KMS-11 (cell line): ENCODE measurements around the gene ADGRD2.

ENCODE experiments used
- H2AFZ ChIP-seq: fragments of 200-600 bp; sonication (generic); 2 replicates; pipeline ENCODE4 v1.6.1; 2016; ENCODE audit warnings: antibody characterized with exemption, mixed run types, low read depth
- H3K27ac ChIP-seq: fragments of 200-600 bp; sonication (generic); 2 replicates; pipeline ENCODE4 v1.6.1; 2016; ENCODE audit warnings: mild to moderate bottlenecking, mixed run types
- H3K27me3 ChIP-seq: fragments of 200-600 bp; sonication (generic); 2 replicates; pipeline ENCODE4 v1.6.1; 2017; ENCODE audit warnings: mild to moderate bottlenecking, low read depth, mixed run types, moderate library complexity; ENCODE audit not compliant: insufficient read depth
- H3K36me3 ChIP-seq: fragments of 200-600 bp; sonication (generic); 2 replicates; pipeline ENCODE4 v1.6.1; 2017; ENCODE audit warnings: mild to moderate bottlenecking, mixed run types; ENCODE audit not compliant: insufficient read depth
- H3K4me1 ChIP-seq: fragments of 200-600 bp; sonication (generic); 2 replicates; pipeline ENCODE4 v1.6.1; 2016; ENCODE audit warnings: mild to moderate bottlenecking, low read depth, mixed run types; ENCODE audit not compliant: poor library complexity, severe bottlenecking
- H3K4me2 ChIP-seq: fragments of 200-600 bp; sonication (generic); 2 replicates; pipeline ENCODE4 v1.7.0; 2016; ENCODE audit warnings: mild to moderate bottlenecking, mixed run types
- H3K4me3 ChIP-seq: fragments of 200-600 bp; sonication (generic); IDR thresholded peaks from 2 replicates; pipeline ENCODE4 v1.6.1; 2017; ENCODE audit warnings: low read depth, low read length, mixed read lengths; ENCODE audit not compliant: insufficient read depth
- H3K79me2 ChIP-seq: fragments of 200-600 bp; sonication (generic); 2 replicates; pipeline ENCODE4 v1.6.1; 2016; ENCODE audit warnings: low read depth, mixed run types; ENCODE audit not compliant: insufficient read depth
- H3K9ac ChIP-seq: fragments of 200-600 bp; sonication (generic); 2 replicates; pipeline ENCODE4 v1.6.1; 2016; ENCODE audit warnings: mild to moderate bottlenecking, mixed run types
- H4K20me1 ChIP-seq: fragments of 200-600 bp; sonication (generic); 2 replicates; pipeline ENCODE4 v1.6.1; 2016; ENCODE audit warnings: mild to moderate bottlenecking, mixed run types; ENCODE audit not compliant: insufficient read depth
- TF ChIP-seq, protein P1 (sequence below): fragments of 200-600 bp; sonication (generic); conservative IDR thresholded peaks from 2 replicates; pipeline ENCODE4 v1.6.1; 2017; ENCODE audit warnings: low read depth, mild to moderate bottlenecking, antibody characterized with exemption, low read length, moderate library complexity, mixed read lengths

Gene ADGRD2

DNA sequence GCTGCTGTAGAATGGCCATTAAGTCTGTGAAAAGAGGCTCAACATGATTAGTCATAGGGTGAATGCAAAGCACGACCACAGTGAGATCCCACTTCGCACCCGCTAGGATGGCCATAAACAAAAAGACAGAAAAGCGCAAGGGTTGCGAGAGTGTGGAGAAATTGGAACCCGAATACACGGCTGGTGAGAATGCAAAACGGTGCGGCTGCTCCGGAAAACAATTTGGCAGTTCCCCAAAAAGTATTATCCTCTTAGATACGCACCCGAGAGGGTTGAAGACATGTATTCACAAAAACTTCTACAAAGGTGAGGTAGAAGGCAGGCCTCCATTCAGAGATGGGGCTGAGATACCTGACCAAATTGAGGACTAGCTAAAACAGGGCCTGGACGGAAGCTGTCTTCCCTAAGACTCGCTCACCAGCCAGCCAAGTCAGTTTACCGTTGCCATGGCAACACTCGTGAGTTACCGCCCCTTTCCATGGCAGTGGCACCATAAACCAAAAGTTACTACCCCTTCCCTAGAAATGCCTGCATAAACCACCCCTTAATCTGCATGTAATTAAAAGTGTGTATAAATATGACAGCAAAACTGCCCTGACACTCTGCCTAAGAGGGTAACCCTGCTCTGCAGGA is 34.3 kb upstream of the ADGRD2 start:
- TF ChIP-seq, protein P1, sequence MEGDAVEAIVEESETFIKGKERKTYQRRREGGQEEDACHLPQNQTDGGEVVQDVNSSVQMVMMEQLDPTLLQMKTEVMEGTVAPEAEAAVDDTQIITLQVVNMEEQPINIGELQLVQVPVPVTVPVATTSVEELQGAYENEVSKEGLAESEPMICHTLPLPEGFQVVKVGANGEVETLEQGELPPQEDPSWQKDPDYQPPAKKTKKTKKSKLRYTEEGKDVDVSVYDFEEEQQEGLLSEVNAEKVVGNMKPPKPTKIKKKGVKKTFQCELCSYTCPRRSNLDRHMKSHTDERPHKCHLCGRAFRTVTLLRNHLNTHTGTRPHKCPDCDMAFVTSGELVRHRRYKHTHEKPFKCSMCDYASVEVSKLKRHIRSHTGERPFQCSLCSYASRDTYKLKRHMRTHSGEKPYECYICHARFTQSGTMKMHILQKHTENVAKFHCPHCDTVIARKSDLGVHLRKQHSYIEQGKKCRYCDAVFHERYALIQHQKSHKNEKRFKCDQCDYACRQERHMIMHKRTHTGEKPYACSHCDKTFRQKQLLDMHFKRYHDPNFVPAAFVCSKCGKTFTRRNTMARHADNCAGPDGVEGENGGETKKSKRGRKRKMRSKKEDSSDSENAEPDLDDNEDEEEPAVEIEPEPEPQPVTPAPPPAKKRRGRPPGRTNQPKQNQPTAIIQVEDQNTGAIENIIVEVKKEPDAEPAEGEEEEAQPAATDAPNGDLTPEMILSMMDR: no peak; the same call in 1 of the 2 replicates
- Histone ChIP-seq H3K79me2 (peaks cover 21% of the 10 kb centered on the region), H2AFZ (peak overlapping the region; percentile 77; the same call in 1 of the 2 replicates), H3K27me3 (no peaks in the 10 kb centered on the region), H3K4me3 (no peak overlapping the region), H3K27ac (no peak overlapping the region), H3K36me3 (peaks cover 6% of the 10 kb centered on the region; the same call in 1 of the 2 replicates), H3K4me2 (peak overlapping the region; percentile 24; the same call in 1 of the 2 replicates), H3K4me1 (peaks cover 14% of the 10 kb centered on the region), H4K20me1 (no peaks in the 10 kb centered on the region), H3K9ac (no peak overlapping the region)

DNA sequence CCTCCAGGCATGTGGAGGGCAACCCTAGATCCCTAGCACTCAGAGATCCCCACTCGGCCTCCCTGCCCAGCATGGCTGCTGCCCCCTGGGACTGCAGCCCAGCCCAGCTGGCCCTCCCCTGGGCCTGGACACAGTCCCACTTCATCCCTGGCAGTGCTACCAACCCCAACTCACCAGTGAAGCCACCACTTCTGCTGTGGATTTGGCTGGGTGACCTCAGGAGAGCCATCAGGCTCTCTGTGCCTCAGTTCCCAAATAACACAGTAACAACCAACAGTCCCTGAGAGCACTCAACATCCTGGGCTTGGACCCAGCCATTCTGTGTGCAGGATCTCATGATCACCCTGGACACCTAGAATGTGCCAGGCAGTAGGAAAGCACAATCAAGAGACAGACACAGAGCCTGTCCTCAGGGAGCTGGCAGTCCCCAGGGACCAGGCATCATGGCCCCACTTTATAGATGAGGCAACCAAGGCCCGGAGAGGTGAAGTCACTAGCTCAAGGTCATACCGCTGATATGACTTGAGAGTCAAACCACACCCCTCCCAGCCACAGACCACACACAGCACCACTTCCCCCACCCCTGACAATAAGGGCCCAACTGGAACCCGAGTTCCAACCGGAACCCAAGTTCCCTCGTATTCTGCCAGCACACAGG is 30.3 kb upstream of the ADGRD2 start:
- Histone ChIP-seq H3K4me1 (no peaks in the 10 kb centered on the region), H3K27me3 (no peaks in the 10 kb centered on the region), H3K4me2 (no peak overlapping the region; the same call in 1 of the 2 replicates), H3K27ac (no peak overlapping the region), H3K4me3 (no peak overlapping the region), H3K36me3 (no peaks in the 10 kb centered on the region), H3K79me2 (peaks cover 2% of the 10 kb centered on the region; the same call in 1 of the 2 replicates), H4K20me1 (no peaks in the 10 kb centered on the region), H2AFZ (peak overlapping the region; percentile 60), H3K9ac (no peak overlapping the region)
- TF ChIP-seq, protein P1: 0 out of 2 replicates have a peak, but pooled peaks have one; percentile 15

DNA sequence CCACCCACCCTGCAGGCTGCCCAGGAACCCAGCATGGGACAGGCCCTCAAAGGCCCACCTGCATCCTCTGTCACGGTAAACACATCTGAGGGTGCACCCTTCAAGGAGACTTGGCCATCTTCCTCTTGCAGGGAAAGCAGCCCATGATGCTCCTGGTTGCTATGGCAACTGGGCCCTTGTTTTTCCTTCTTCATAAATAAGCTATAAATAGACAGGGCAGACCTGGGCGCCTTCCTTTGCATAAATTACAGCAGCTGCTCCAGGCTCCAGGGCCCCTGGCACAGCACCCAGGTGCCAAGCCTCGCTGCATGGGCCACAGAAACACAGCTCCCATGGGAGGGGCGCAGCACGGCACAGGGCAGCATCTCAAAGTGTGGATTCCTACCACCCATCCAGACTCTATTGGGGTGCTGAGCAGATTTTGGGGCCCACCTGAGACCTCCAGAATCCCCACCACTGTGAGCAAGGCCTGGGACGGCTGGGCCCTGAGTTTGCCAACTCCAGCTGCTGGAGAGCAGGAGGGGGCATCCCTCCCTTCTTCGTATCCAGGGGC is 29.2 kb upstream of the ADGRD2 start:
- H3K4me1 ChIP-seq: no peaks in the 10 kb centered on the region
- no peak overlapping the region for H3K9ac ChIP-seq
- H3K79me2 ChIP-seq: no peaks in the 10 kb centered on the region
- H3K27me3 ChIP-seq: no peaks in the 10 kb centered on the region
- H3K36me3 ChIP-seq: no peaks in the 10 kb centered on the region
- no peak overlapping the region for H2AFZ ChIP-seq
- no peak overlapping the region for H3K4me2 ChIP-seq
- H4K20me1 ChIP-seq: no peaks in the 10 kb centered on the region
- TF ChIP-seq, protein P1: no peak
- no peak overlapping the region for H3K27ac ChIP-seq
- H3K4me3 ChIP-seq: no peak overlapping the region

DNA sequence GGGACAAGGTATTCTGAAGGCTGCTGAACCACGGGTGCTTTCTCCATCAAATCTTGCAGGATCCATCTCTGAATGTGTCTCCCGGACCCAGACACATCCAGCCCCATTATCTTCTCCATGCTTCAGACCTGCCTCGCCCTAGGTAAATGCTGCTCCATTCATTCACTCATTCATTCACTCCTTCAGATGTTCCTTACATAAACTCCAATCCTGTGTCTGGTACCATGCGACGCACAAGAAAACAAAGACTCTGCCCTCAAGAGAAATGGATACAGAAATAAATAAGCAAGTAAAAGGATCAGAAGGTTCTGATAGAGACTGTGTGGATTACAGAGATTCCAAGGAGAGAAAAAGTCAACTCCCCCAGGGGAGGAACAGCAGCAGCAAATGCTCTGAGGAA is 27.1 kb upstream of the ADGRD2 start:
- Histone ChIP-seq H3K4me3 (no peak overlapping the region), H4K20me1 (no peaks in the 10 kb centered on the region), H3K79me2 (no peaks in the 10 kb centered on the region), H3K27me3 (no peaks in the 10 kb centered on the region), H3K4me2 (no peak overlapping the region), H2AFZ (no peak overlapping the region), H3K9ac (no peak overlapping the region), H3K4me1 (no peaks in the 10 kb centered on the region), H3K36me3 (no peaks in the 10 kb centered on the region), H3K27ac (no peak overlapping the region)
- TF ChIP-seq, protein P1: no peak
